ENCODE data around the gene FKBP14.

GRCh38 chr7:29993140-29993539 lies 33.4 kb downstream of the FKBP14 start:
- TF ChIP-seq, protein P1, sequence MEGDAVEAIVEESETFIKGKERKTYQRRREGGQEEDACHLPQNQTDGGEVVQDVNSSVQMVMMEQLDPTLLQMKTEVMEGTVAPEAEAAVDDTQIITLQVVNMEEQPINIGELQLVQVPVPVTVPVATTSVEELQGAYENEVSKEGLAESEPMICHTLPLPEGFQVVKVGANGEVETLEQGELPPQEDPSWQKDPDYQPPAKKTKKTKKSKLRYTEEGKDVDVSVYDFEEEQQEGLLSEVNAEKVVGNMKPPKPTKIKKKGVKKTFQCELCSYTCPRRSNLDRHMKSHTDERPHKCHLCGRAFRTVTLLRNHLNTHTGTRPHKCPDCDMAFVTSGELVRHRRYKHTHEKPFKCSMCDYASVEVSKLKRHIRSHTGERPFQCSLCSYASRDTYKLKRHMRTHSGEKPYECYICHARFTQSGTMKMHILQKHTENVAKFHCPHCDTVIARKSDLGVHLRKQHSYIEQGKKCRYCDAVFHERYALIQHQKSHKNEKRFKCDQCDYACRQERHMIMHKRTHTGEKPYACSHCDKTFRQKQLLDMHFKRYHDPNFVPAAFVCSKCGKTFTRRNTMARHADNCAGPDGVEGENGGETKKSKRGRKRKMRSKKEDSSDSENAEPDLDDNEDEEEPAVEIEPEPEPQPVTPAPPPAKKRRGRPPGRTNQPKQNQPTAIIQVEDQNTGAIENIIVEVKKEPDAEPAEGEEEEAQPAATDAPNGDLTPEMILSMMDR (IDR thresholded peaks at IDR 0.05 in 4 of 5, conservative IDR thresholded peaks at IDR 0.05 in 1 of 5): no peak
- TF ChIP-seq POLR2A (IDR thresholded peaks at IDR 0.05): no peak
